ENCODE data around the gene THOC1.

Gene THOC1

DNA sequence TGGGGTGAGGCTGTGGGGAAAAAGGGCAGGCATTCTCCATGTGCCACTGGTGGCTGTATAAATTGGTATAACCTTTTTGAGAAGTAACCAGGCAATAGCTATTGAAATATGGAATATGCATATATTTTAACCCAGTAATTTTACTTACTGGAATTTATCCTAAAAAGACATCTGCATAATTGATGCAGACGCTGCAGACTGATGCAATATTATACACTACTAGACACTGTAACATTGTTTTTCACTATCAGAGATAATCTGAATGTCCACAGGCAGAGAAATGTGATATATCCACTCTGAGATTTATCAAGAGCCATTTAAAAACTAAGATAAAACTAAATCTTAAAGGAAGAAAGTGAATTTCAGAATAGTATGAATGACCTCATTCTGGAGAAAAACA is 14.7 kb downstream of the THOC1 start:
- Histone ChIP-seq H3K27ac (ENCODE audit: poor library complexity, severe bottlenecking) (no peak overlapping the region), H3K36me3 (ENCODE audit: low read depth) (peaks cover 92% of the 10 kb centered on the region), H3K4me3 (ENCODE audit: severe bottlenecking) (no peak overlapping the region), H3K9me3 (ENCODE audit: severe bottlenecking) (no peaks in the 10 kb centered on the region), H3K27me3 (ENCODE audit: insufficient read depth, poor library complexity, severe bottlenecking) (no peaks in the 10 kb centered on the region), H3K4me1 (ENCODE audit: insufficient read depth, poor library complexity, severe bottlenecking) (no peaks in the 10 kb centered on the region)
- DNase-seq (ENCODE audit: low spot score) (no peak), ATAC-seq (ENCODE audit: low read depth) (no peak)
- no peak for TF ChIP-seq CTCF (IDR thresholded peaks at IDR 0.05; ENCODE audit: poor library complexity, severe bottlenecking)

- TF ChIP-seq CTCF (IDR thresholded peaks at IDR 0.05; ENCODE audit: poor library complexity, severe bottlenecking), result no peak
- ATAC-seq (ENCODE audit: low read depth), result no peak
- Histone ChIP-seq H3K27ac (ENCODE audit: poor library complexity, severe bottlenecking) (no peak overlapping the region), H3K4me1 (ENCODE audit: insufficient read depth, poor library complexity, severe bottlenecking) (no peaks in the 10 kb centered on the region), H3K36me3 (ENCODE audit: low read depth) (peaks cover 90% of the 10 kb centered on the region), H3K4me3 (ENCODE audit: severe bottlenecking) (no peak overlapping the region), H3K9me3 (ENCODE audit: severe bottlenecking) (no peaks in the 10 kb centered on the region), H3K27me3 (ENCODE audit: insufficient read depth, poor library complexity, severe bottlenecking) (no peaks in the 10 kb centered on the region)
- DNase-seq (ENCODE audit: low spot score), result no peak
These were observed 16.3 kb downstream of the THOC1 start for GRCh38 chr18:251572-251971.

GRCh38 chr18:250685-251084 is 17.2 kb downstream of the THOC1 start:
- H3K27ac ChIP-seq (ENCODE audit: poor library complexity, severe bottlenecking), result no peak overlapping the region
- no peaks in the 10 kb centered on the region for H3K27me3 ChIP-seq (ENCODE audit: insufficient read depth, poor library complexity, severe bottlenecking)
- ATAC-seq (ENCODE audit: low read depth), result peak; percentile 52; the same call in 1 of the 3 replicates
- no peak overlapping the region for H3K4me3 ChIP-seq (ENCODE audit: severe bottlenecking)
- no peaks in the 10 kb centered on the region for H3K4me1 ChIP-seq (ENCODE audit: insufficient read depth, poor library complexity, severe bottlenecking)
- no peak for TF ChIP-seq CTCF (IDR thresholded peaks at IDR 0.05; ENCODE audit: poor library complexity, severe bottlenecking)
- peaks cover 90% of the 10 kb centered on the region for H3K36me3 ChIP-seq (ENCODE audit: low read depth)
- no peaks in the 10 kb centered on the region for H3K9me3 ChIP-seq (ENCODE audit: severe bottlenecking)
- no peak for DNase-seq (ENCODE audit: low spot score)

- no peak for ATAC-seq (ENCODE audit: low read depth)
- H3K27ac ChIP-seq (ENCODE audit: poor library complexity, severe bottlenecking), result no peak overlapping the region
These were observed 19.8 kb downstream of the THOC1 start for GRCh38 chr18:248053-248452.

More at GRCh38 chr18:248053-248452, 19.8 kb downstream of the THOC1 start:
- Histone ChIP-seq H3K36me3 (ENCODE audit: low read depth) (peaks cover 89% of the 10 kb centered on the region), H3K27me3 (ENCODE audit: insufficient read depth, poor library complexity, severe bottlenecking) (no peaks in the 10 kb centered on the region), H3K4me1 (ENCODE audit: insufficient read depth, poor library complexity, severe bottlenecking) (no peaks in the 10 kb centered on the region), H3K4me3 (ENCODE audit: severe bottlenecking) (no peak overlapping the region), H3K9me3 (ENCODE audit: severe bottlenecking) (no peaks in the 10 kb centered on the region)
- no peak for DNase-seq (ENCODE audit: low spot score)
- no peak for TF ChIP-seq CTCF (IDR thresholded peaks at IDR 0.05; ENCODE audit: poor library complexity, severe bottlenecking)

Measured in RWPE2 (cell line).